Measurements from ENCODE around the gene CLDN22.

- no peak for TF ChIP-seq CTCF (IDR thresholded peaks at IDR 0.05)
- no peak for TF ChIP-seq USF1 (IDR thresholded peaks at IDR 0.05; ENCODE audit: borderline replicate concordance, low read depth)
- TF ChIP-seq POLR2AphosphoS5 (IDR thresholded peaks at IDR 0.05; ENCODE audit: low read depth, low read length) = no peak
- TF ChIP-seq USF2 (IDR thresholded peaks at IDR 0.05; ENCODE audit: borderline replicate concordance, low read depth, low read length) = no peak
- no peak for TF ChIP-seq RXRA (IDR thresholded peaks at IDR 0.05; ENCODE audit: borderline replicate concordance, low read depth)
- no peak for TF ChIP-seq MAX (IDR thresholded peaks at IDR 0.05; ENCODE audit: low read depth)
- TF ChIP-seq EP300 (IDR thresholded peaks at IDR 0.05; ENCODE audit: borderline replicate concordance in 1 of 2, low read depth in 1 of 2, low read length in 1 of 2) = no peak
- TF ChIP-seq REST (IDR thresholded peaks at IDR 0.05; ENCODE audit: low read depth, low read length) = no peak
- TF ChIP-seq RCOR1 (IDR thresholded peaks at IDR 0.05; ENCODE audit: low read length) = no peak
- TF ChIP-seq PBX3 (IDR thresholded peaks at IDR 0.05) = no peak
- TF ChIP-seq MEF2A (IDR thresholded peaks at IDR 0.05; ENCODE audit: borderline replicate concordance, low read depth) = no peak
- TF ChIP-seq NFIC (IDR thresholded peaks at IDR 0.05; ENCODE audit: borderline replicate concordance) = no peak
These were observed 16.8 kb downstream of the CLDN22 start for GRCh38 chr4:183303301-183303700.
